Prostate gland (tissue), 2 donors: Measurements from ENCODE around the gene PAFAH1B1.

ENCODE experiments used
- POLR2A ChIP-seq: fragments of 450-650 bp; IDR thresholded peaks from one replicate; pipeline ENCODE4 v1.6.1; 2016; ENCODE audit warnings: antibody characterized with exemption, mild to moderate bottlenecking
- TF ChIP-seq, protein P1 (sequence below), 4 experiments: fragments of 200-600 bp in 2 of 4; fragments of 450-650 bp in 2 of 4; sonication (generic) in 2 of 4; IDR thresholded peaks; 1 replicate in 3 of 4; 2 replicates in 1 of 4; pipeline ENCODE4 v1.5.1; 2016 to 2019; ENCODE audit warnings: antibody characterized with exemption in 4 of 4, mild to moderate bottlenecking in 2 of 4, moderate library complexity in 2 of 4

DNA sequence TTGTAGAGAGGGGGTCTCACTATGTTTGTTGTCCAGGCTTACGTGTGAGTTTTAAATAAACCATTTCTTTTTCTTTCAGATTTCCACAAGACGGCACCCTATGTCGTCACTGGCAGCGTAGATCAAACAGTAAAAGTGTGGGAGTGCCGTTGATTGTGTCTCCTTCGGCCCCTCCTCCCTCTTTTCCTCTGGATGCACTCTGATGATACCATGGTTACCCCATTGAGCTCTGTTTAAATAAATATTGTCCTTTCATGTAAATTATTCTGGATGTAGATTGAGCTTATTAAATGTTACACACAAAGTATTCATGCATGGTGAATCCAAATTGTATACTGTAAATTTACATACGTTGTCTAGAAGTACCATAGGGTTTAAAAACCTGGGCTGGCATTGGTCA is 88.2 kb downstream of the PAFAH1B1 start:
- TF ChIP-seq, protein P1, sequence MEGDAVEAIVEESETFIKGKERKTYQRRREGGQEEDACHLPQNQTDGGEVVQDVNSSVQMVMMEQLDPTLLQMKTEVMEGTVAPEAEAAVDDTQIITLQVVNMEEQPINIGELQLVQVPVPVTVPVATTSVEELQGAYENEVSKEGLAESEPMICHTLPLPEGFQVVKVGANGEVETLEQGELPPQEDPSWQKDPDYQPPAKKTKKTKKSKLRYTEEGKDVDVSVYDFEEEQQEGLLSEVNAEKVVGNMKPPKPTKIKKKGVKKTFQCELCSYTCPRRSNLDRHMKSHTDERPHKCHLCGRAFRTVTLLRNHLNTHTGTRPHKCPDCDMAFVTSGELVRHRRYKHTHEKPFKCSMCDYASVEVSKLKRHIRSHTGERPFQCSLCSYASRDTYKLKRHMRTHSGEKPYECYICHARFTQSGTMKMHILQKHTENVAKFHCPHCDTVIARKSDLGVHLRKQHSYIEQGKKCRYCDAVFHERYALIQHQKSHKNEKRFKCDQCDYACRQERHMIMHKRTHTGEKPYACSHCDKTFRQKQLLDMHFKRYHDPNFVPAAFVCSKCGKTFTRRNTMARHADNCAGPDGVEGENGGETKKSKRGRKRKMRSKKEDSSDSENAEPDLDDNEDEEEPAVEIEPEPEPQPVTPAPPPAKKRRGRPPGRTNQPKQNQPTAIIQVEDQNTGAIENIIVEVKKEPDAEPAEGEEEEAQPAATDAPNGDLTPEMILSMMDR (IDR thresholded peaks at IDR 0.05) = no peak
- no peak for TF ChIP-seq POLR2A
